ENCODE measurements around the gene LIN52. TPM values are rescaled to one million over a fixed set of nuclear protein-coding genes. Genes with fewer than 3 reads are reported as not detected.

Gene LIN52
- total and polyA plus RNA-seq, 2 donors (not counting 3 experiments of a cell fraction or from before 2014, with no cell fraction given), result 6.6 to 9.7 TPM

DNA sequence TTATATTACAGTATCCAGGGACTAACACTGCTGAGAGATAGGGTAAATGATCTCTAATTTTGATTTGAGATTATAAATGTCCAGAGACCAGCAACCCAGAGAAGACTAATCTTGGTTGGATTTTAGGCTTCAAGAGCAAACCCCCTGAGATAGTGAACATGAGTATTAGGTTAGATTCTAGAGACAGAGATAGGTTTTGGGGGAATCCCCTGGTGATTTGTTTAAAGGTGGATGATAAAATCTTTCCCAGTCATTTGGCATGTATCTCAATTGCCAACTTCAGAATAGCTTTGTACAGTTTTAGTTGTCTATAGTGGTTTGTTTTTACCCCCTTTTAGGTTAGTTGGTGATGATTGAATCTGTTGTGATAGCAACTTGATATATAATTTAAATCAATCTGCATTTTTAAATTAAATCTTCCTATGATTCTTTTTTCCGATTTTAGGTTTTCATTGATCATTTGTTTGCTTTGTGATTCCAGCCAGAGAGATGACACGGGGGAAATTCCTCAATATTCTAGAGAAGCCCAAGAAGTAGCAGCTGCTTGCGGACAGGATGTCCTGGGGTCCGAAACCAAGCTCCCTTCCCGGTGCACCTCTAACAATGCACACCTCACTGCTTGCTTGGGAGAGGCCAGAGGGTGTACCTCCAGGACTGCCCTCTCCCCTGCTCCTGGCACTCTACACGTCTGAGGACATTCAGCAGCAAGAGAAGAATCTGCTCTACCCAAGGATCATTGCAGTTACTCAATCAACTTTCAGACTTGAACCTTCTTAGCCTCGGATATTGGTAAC is 113.9 kb downstream of the LIN52 start:
- BruUV-seq (replicated peaks), result no TSS peak

GRCh38 chr14:74202113-74202512 is 117.4 kb downstream of the LIN52 start:
- Histone ChIP-seq H3K27ac (ENCODE audit: insufficient read depth, low read depth, low read length) (no peak overlapping the region), H3K27me3 (ENCODE audit: control insufficient read depth in 2 of 2, insufficient read depth in 2 of 2, low read length in 2 of 2) (no peaks in the 10 kb centered on the region), H3K9ac (replicated peaks; ENCODE audit: extremely low read depth, insufficient read depth, low read length) (no peak overlapping the region), H3K79me2 (ENCODE audit: control insufficient read depth, insufficient read depth, low read length) (no peaks in the 10 kb centered on the region), H3K4me2 (ENCODE audit: insufficient read depth, low read length) (no peak overlapping the region), H3K9me1 (replicated peaks; ENCODE audit: control insufficient read depth, extremely low read depth, insufficient read depth, low read length) (no peaks in the 10 kb centered on the region), H3K4me3 (replicated peaks in 1 of 3; ENCODE audit: insufficient read depth in 1 of 3, low read depth in 1 of 3, low read length in 3 of 3) (no peak overlapping the region), H3K9me3 (replicated peaks; ENCODE audit: control insufficient read depth, insufficient read depth, low read length) (no peaks in the 10 kb centered on the region), H3K36me3 (ENCODE audit: control insufficient read depth in 2 of 2, extremely low read depth in 1 of 2, insufficient read depth in 2 of 2, low read length in 2 of 2) (peaks cover 0 to 2% of the 10 kb centered on the region in 2 experiments), H2AFZ (ENCODE audit: low read depth, low read length) (no peak overlapping the region), H3K4me1 (ENCODE audit: control insufficient read depth, extremely low read depth, insufficient read depth, low read length) (no peaks in the 10 kb centered on the region), H4K20me1 (replicated peaks; ENCODE audit: control insufficient read depth, extremely low read depth, insufficient read depth, low read length) (no peaks in the 10 kb centered on the region)
- intact Hi-C loops (cut with micrococcal nuclease) (no loop called here), dilution Hi-C loops (cut with MboI; ENCODE audit: extremely low pct_ligation_motif_present, low sequenced_read_pairs) (no loop called here)
- TF ChIP-seq MYC (IDR thresholded peaks at IDR 0.05; ENCODE audit: low read depth, low read length) (no peak), FOS (IDR thresholded peaks at IDR 0.05; ENCODE audit: borderline replicate concordance, insufficient read depth, low read length) (no peak), POLR2A (IDR thresholded peaks at IDR 0.05; ENCODE audit: low read depth, low read length) (no peak)
- TF ChIP-seq, protein P1, sequence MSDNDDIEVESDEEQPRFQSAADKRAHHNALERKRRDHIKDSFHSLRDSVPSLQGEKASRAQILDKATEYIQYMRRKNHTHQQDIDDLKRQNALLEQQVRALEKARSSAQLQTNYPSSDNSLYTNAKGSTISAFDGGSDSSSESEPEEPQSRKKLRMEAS (IDR thresholded peaks at IDR 0.05; ENCODE audit: insufficient read depth, insufficient read length), result no peak
- DNase-seq (ENCODE audit: low read depth, low spot score), result no peak
- no peak for FAIRE-seq
- CTCF ChIA-PET, result no interaction called here
- POLR2A ChIA-PET, result no interaction called here
- BruUV-seq (replicated peaks), result no TSS peak

More for the DNA sequence above, 113.9 kb downstream of the LIN52 start:
- no peaks in the 10 kb centered on the region for H3K9me1 ChIP-seq (replicated peaks; ENCODE audit: control insufficient read depth, extremely low read depth, insufficient read depth, low read length)
- FAIRE-seq (no peak), DNase-seq (ENCODE audit: low read depth, low spot score) (no peak)
- H3K27me3 ChIP-seq (ENCODE audit: control insufficient read depth in 2 of 2, insufficient read depth in 2 of 2, low read length in 2 of 2), result no peaks in the 10 kb centered on the region
- H3K4me2 ChIP-seq (ENCODE audit: insufficient read depth, low read length), result no peak overlapping the region
- H3K9me3 ChIP-seq (replicated peaks; ENCODE audit: control insufficient read depth, insufficient read depth, low read length), result no peaks in the 10 kb centered on the region
- no peak for TF ChIP-seq POLR2AphosphoS5 (IDR thresholded peaks at IDR 0.05; ENCODE audit: insufficient read depth, low read depth, low read length)
- H3K4me3 ChIP-seq (replicated peaks in 1 of 3; ENCODE audit: insufficient read depth in 1 of 3, low read depth in 1 of 3, low read length in 3 of 3), result no peak overlapping the region
- H4K20me1 ChIP-seq (replicated peaks; ENCODE audit: control insufficient read depth, extremely low read depth, insufficient read depth, low read length), result no peaks in the 10 kb centered on the region
- dilution Hi-C loops (cut with MboI; ENCODE audit: extremely low pct_ligation_motif_present, low sequenced_read_pairs), result no loop called here
- peaks cover 0 to 2% of the 10 kb centered on the region in 2 experiments for H3K36me3 ChIP-seq (ENCODE audit: control insufficient read depth in 2 of 2, extremely low read depth in 1 of 2, insufficient read depth in 2 of 2, low read length in 2 of 2)
- H3K9ac ChIP-seq (replicated peaks; ENCODE audit: extremely low read depth, insufficient read depth, low read length), result no peak overlapping the region
- POLR2A ChIA-PET, result no interaction called here
- H3K27ac ChIP-seq (ENCODE audit: insufficient read depth, low read depth, low read length), result no peak overlapping the region
- H2AFZ ChIP-seq (ENCODE audit: low read depth, low read length), result no peak overlapping the region
- H3K79me2 ChIP-seq (ENCODE audit: control insufficient read depth, insufficient read depth, low read length), result no peaks in the 10 kb centered on the region
- no peaks in the 10 kb centered on the region for H3K4me1 ChIP-seq (ENCODE audit: control insufficient read depth, extremely low read depth, insufficient read depth, low read length)
- CTCF ChIA-PET, result interaction anchor here (1.1 to 1.3 kb wide), 3 partner anchors 8 to 53 kb away, joined by 3 read pairs; no protein-coding TSS in a partner anchor
- intact Hi-C loops (cut with micrococcal nuclease), result no loop called here

Measured in endothelial cell of umbilical vein (primary cell).